MCF 10A (cell line): ENCODE results near the gene SPSB1. TPM values are rescaled to one million over a fixed set of nuclear protein-coding genes. Genes with fewer than 3 reads are reported as not detected.

Source experiments
- BruUV-seq: library from RNA; stranded (reverse); fragments of 400-500 nt; replicated peaks from 2 replicates; lab custom pipeline; 2021; lab: Mats Ljungman, UMichigan
- CTCF ChIA-PET: fragments of 300-600 bp; sonication (Branson Sonifier 250); formaldehyde crosslinking; extraction: SDS; loops from one replicate; lab custom pipeline; 2021; ENCODE audit warnings: antibody characterized with exemption, inconsistent platforms; lab: Yijun Ruan, JAX
- POLR2A ChIA-PET: fragments of 300-600, 350-650 bp; sonication (Branson Sonifier 250); formaldehyde crosslinking; extraction: SDS; loops from one replicate; lab custom pipeline; 2020; ENCODE audit warnings: antibody characterized with exemption, inconsistent platforms; lab: Yijun Ruan, JAX
- DNase-seq: peaks from one replicate; pipeline ENCODE4 v3.0.0-alpha.2; 2018; ENCODE audit not compliant: unreplicated experiment
- H3K27ac Mint-ChIP-seq: one replicate; pipeline ENCODE4 v1.8.0; 2022; ENCODE audit warnings: mild to moderate bottlenecking, low read depth, mixed read lengths; ENCODE audit not compliant: unreplicated experiment
- H3K27me3 Mint-ChIP-seq: one replicate; pipeline ENCODE4 v1.8.0; 2022; ENCODE audit warnings: mixed read lengths; ENCODE audit not compliant: insufficient read depth, unreplicated experiment
- H3K36me3 Mint-ChIP-seq: one replicate; pipeline ENCODE4 v1.8.0; 2022; ENCODE audit warnings: mild to moderate bottlenecking, moderate library complexity, mixed read lengths; ENCODE audit not compliant: insufficient read depth, unreplicated experiment
- H3K4me1 Mint-ChIP-seq: one replicate; pipeline ENCODE4 v1.8.0; 2022; ENCODE audit warnings: mixed read lengths; ENCODE audit not compliant: insufficient read depth, unreplicated experiment
- H3K4me3 Mint-ChIP-seq: one replicate; pipeline ENCODE4 v1.8.0; 2022; ENCODE audit warnings: mild to moderate bottlenecking, moderate library complexity, mixed read lengths; ENCODE audit not compliant: unreplicated experiment
- H3K9me3 Mint-ChIP-seq: one replicate; pipeline ENCODE4 v1.8.0; 2022; ENCODE audit warnings: mixed read lengths; ENCODE audit not compliant: unreplicated experiment
- CTCF ChIP-seq: fragments of 200-600 bp; IDR thresholded peaks from one replicate; pipeline ENCODE4 v1.8.0; 2022; ENCODE audit warnings: antibody characterized with exemption, mild to moderate bottlenecking; ENCODE audit not compliant: unreplicated experiment
- intact Hi-C: fragments of 100-400 bp; cut with micrococcal nuclease; formaldehyde crosslinking; loops from 2 replicates; pipeline ENCODE4 v1.14.1; 2022
- total RNA-seq: library from RNA; stranded (reverse); gene quantifications from 2 replicates; pipeline ENCODE4 v1.2.3, GENCODE V29; 2022

SPSB1 gene
- total RNA-seq, 1 experiment from 2014 or later: 8.2 TPM

GRCh38 chr1:9275567-9276034 lies 17.1 kb upstream of the SPSB1 start:
- Mint-ChIP-seq H3K4me1 (peaks cover 33% of the 10 kb centered on the region), H3K27ac (no peak overlapping the region), H3K4me3 (no peak overlapping the region), H3K9me3 (no peaks in the 10 kb centered on the region), H3K27me3 (no peaks in the 10 kb centered on the region), H3K36me3 (peaks cover 5% of the 10 kb centered on the region)
- ChIA-PET POLR2A (interaction anchor here (1.4 to 2.0 kb wide), 3 partner anchors 14 to 197 kb away, joined by 3 to 6 read pairs (median 6); no protein-coding TSS in a partner anchor), CTCF (interaction anchor here (0.7 to 1.2 kb wide), 5 partner anchors 14 to 216 kb away, joined by 3 to 5 read pairs (median 4); no protein-coding TSS in a partner anchor)
- intact Hi-C loops: no loop called here
- DNase-seq: peak; percentile 81
- no TSS peak for BruUV-seq
- no peak for TF ChIP-seq CTCF

- no peak overlapping the region for H3K27ac Mint-ChIP-seq
- H3K4me3 Mint-ChIP-seq: no peak overlapping the region
- BruUV-seq: no TSS peak
- CTCF ChIA-PET: interaction anchor here (0.6 to 2.7 kb wide), 3 partner anchors 10 to 213 kb away, joined by 3 to 8 read pairs (median 3); no protein-coding TSS in a partner anchor
- POLR2A ChIA-PET: interaction anchor here (0.6 to 1.2 kb wide), 3 partner anchors 12 to 199 kb away, joined by 3 read pairs; no protein-coding TSS in a partner anchor
- DNase-seq: no peak
- no peak for TF ChIP-seq CTCF
- H3K4me1 Mint-ChIP-seq: peaks cover 37% of the 10 kb centered on the region
- no peaks in the 10 kb centered on the region for H3K36me3 Mint-ChIP-seq
- intact Hi-C loops: no loop called here
- no peaks in the 10 kb centered on the region for H3K9me3 Mint-ChIP-seq
- H3K27me3 Mint-ChIP-seq: no peaks in the 10 kb centered on the region
Measured at GRCh38 chr1:9278116-9278515, 14.6 kb upstream of the SPSB1 start.

- TF ChIP-seq CTCF: no peak
- H3K4me1 Mint-ChIP-seq: peaks cover 37% of the 10 kb centered on the region
- H3K27ac Mint-ChIP-seq: no peak overlapping the region
- ChIA-PET POLR2A (interaction anchor here (0.6 to 1.2 kb wide), 3 partner anchors 13 to 198 kb away, joined by 3 read pairs; no protein-coding TSS in a partner anchor), CTCF (interaction anchor here (1.3 to 2.7 kb wide), 2 partner anchors 11 to 212 kb away, joined by 6 to 8 read pairs; no protein-coding TSS in a partner anchor)
- no peak for DNase-seq
- no peak overlapping the region for H3K4me3 Mint-ChIP-seq
- no TSS peak for BruUV-seq
- no peaks in the 10 kb centered on the region for H3K9me3 Mint-ChIP-seq
- intact Hi-C loops: no loop called here
- H3K27me3 Mint-ChIP-seq: no peaks in the 10 kb centered on the region
- no peaks in the 10 kb centered on the region for H3K36me3 Mint-ChIP-seq
Measured at GRCh38 chr1:9278585-9279153, 14.0 kb upstream of the SPSB1 start.

- CTCF ChIA-PET: interaction anchor here (0.7 to 2.7 kb wide), 4 partner anchors 11 to 211 kb away, joined by 3 to 8 read pairs (median 4); no protein-coding TSS in a partner anchor
- TF ChIP-seq CTCF: no peak
- Mint-ChIP-seq H3K27ac (no peak overlapping the region), H3K4me3 (no peak overlapping the region), H3K27me3 (no peaks in the 10 kb centered on the region), H3K4me1 (peaks cover 40% of the 10 kb centered on the region), H3K36me3 (no peaks in the 10 kb centered on the region), H3K9me3 (no peaks in the 10 kb centered on the region)
- POLR2A ChIA-PET: no interaction called here
- DNase-seq: no peak
- intact Hi-C loops: no loop called here
- BruUV-seq: no TSS peak
Measured at GRCh38 chr1:9279172-9279840, 13.4 kb upstream of the SPSB1 start.
